ENCODE measurements around the gene SLC2A11.
"Not testable (repeated sequence)": the region's sequence is repeated elsewhere in the genome, so short reads cannot be mapped to it uniquely, and the experiment has no call there.

The SLC2A11 gene

GRCh38 chr22:23911318-23911980 is 53.8 kb downstream of the SLC2A11 start:
- DNase-seq (ENCODE audit: low read depth) = no peak
- TF ChIP-seq CTCF (IDR thresholded peaks at IDR 0.05; ENCODE audit: low read depth, low read length, missing control alignments) = no peak
- H3K4me3 ChIP-seq (ENCODE audit: low read depth, low read length) = no peak overlapping the region

GRCh38 chr22:23912293-23912903 is 54.7 kb downstream of the SLC2A11 start:
- TF ChIP-seq CTCF (IDR thresholded peaks at IDR 0.05; ENCODE audit: low read depth, low read length, missing control alignments) = no peak
- no peak overlapping the region for H3K4me3 ChIP-seq (ENCODE audit: low read depth, low read length)
- DNase-seq (ENCODE audit: low read depth) = no peak

- DNase-seq (ENCODE audit: low read depth) = no peak
- TF ChIP-seq CTCF (IDR thresholded peaks at IDR 0.05; ENCODE audit: low read depth, low read length, missing control alignments) = no peak
- H3K4me3 ChIP-seq (ENCODE audit: low read depth, low read length) = peak overlapping the region; percentile 85
Measured at GRCh38 chr22:23913306-23913660, 55.6 kb downstream of the SLC2A11 start.

GRCh38 chr22:23913661-23914353 is 56.1 kb downstream of the SLC2A11 start:
- TF ChIP-seq CTCF (IDR thresholded peaks at IDR 0.05; ENCODE audit: low read depth, low read length, missing control alignments) = no peak
- peak overlapping the region; percentile 85 for H3K4me3 ChIP-seq (ENCODE audit: low read depth, low read length)
- DNase-seq (ENCODE audit: low read depth) = peak; percentile 97

GRCh38 chr22:23915290-23915689 is 57.6 kb downstream of the SLC2A11 start:
- DNase-seq (ENCODE audit: low read depth) = no peak
- no peak for TF ChIP-seq CTCF (IDR thresholded peaks at IDR 0.05; ENCODE audit: low read depth, low read length, missing control alignments)

GRCh38 chr22:23920267-23920611 is 62.6 kb downstream of the SLC2A11 start:
- DNase-seq (ENCODE audit: low read depth); H3K4me3 ChIP-seq (ENCODE audit: low read depth, low read length): not testable (repeated sequence)

More at GRCh38 chr22:23915290-23915689, 57.6 kb downstream of the SLC2A11 start:
- no peak overlapping the region for H3K4me3 ChIP-seq (ENCODE audit: low read depth, low read length)

GRCh38 chr22:23921586-23922201 is 64.0 kb downstream of the SLC2A11 start:
- DNase-seq (ENCODE audit: low read depth); H3K4me3 ChIP-seq (ENCODE audit: low read depth, low read length): not testable (repeated sequence)
